Measurements from ENCODE around the gene CHCHD4.
A peak's percentile ranks its signal among the peaks of the same experiment; 100 is the strongest.
"Not testable (repeated sequence)": the region's sequence is repeated elsewhere in the genome, so short reads cannot be mapped to it uniquely, and the experiment has no call there.

CHCHD4 gene

DNA sequence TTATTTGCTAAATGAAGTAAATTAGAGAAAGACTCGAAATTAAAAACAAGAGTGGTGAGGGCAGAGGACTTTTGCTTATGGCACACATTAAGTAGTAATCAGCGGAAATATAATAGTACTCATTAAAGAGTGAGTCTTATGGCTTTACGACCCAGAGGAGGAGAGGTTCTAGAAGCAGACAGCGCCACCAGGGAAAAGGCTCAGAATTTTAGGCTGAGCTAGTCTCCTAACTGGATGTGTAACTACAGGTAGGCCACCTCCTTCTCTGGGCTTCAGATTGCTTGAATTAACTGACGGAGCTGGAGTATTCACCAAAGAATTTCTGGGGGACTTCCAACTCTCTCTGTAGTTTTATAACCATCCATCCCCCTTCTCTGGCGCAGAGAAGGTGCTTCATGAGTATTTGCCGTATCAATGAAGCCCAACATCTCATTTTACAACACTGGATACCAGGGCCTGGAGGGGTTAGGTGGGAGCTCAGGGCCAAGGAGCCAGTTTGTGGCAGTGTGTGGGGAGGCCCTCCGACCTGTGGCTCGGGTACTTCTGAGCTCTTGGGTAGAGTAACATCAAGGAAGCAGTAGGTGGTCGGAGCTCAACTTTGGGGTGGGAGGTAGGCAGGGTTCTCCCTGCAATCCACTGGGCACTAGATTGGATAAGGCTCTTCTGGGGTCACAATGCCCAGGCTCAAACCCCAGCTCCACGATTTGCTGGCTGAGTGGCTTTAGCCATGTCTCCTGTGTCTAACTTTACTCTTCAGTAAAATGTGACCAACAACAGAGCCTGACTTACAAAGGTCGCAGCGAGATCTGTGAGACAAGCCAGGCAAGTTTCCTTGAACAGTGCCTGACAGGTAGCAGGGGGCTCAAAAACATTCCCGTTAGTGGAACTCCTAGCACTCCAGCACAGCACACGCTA lies 1.1 kb downstream of the CHCHD4 start:
- DNase-seq (ENCODE audit: low read depth, low spot score) = no peak
- H3K27ac ChIP-seq = peak overlapping the region; percentile 95

DNA sequence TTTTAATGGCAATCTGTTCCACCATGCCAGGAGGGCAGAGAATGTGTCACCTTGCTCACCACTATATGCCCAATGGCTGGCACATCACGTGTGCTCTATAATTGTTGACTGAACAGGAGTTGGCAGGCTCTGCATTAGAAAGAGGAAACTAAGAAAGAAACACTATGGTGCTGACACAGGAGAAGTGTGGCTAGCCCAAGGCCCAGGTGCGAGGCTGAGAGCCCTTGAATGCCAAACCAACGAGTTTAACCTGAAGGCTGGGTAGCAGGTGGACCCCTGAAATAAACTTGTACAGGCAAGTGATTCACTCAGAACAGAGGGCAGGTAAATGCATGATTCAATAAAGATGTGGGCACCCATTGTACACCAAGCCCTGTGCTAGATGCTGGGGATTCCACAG lies 2.4 kb downstream of the CHCHD4 start:
- peak overlapping the region; percentile 95 for H3K27ac ChIP-seq
- no peak for DNase-seq (ENCODE audit: low read depth, low spot score)

DNA sequence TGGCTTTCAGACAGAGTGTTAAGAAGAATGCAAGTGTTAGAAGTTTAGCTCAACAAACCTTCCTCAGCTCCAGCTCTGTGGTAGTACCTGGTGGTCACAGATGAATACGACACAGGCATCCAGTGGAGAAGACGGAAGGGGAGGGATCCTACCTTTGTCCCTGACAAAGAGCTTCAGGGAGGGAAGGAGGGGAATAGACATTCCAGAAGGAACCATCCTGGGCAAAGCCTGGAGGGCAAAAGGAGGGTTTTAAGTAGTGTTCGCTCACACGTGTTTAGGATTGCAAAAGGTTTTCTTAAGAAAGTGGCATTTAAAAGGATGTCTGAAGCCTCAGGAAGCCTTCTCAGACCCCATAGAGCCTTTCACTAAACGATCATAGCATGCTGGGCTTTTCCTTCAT lies 2.8 kb downstream of the CHCHD4 start:
- DNase-seq (ENCODE audit: low read depth, low spot score) = no peak

DNA sequence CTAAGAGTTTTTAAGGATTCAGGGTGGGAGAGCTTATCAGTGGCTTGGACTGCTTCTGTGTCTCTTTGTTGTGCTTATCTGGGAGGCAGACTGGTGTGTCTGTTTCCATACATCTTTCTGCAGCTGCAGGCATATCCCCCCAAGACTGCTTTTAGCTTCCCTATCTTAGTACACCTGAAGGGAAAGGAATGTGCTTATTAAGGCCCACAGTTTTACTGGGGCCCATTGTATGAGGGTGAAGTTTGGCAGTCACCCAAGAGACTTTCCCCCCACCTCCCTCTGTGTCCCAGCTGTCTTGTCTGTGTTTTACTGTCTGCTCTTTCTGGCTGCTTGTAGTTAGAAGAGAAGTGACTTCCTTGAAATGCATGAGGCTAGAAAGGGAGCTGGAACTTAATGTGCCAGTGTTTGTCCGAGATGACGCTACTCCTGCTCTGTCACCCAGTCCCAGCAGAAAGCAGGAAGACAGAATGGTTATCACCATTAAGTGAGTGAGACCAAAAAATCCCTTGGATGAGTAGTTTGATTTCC lies 3.7 kb downstream of the CHCHD4 start:
- H3K27ac ChIP-seq; DNase-seq (ENCODE audit: low read depth, low spot score): not testable (repeated sequence)

More for the DNA sequence above, 2.8 kb downstream of the CHCHD4 start:
- no peak overlapping the region for H3K27ac ChIP-seq

DNA sequence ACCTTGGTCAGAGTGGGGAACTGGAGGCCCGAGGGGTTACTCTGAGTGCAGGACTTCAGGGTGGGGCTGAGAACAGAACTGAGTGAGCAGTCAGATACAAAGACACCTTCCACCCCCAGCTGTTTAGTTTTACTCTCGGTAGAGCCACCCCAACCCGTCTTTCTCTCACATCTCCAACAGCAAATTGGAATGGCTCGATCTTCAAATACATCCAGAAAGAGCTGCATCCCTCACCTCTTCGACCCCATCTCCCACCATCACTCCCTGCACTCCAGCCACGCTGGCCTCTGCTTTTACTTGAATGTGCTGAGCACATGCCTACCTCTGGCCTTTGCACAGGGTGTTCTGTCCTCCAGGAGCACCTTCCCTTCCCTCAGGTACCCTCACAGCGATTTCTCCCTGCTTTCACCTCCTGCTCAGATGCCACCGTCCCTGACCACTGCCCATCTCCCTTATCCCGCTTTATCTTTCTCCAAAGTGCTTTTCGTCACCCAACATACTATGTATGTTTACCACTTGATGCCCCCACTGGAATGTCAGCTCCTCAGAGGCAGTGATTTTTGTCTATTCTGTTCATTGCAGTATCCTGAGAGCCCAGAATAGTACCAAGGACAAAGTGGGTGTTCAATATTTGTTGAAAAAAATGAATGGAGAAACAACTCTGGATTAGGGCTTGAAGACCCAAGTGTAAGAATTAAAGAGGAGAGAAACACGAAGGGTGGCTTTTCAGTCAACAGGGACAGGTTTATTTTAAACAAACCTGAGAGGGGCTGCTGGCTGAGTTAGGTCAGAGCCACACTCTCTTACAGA lies 4.4 kb downstream of the CHCHD4 start:
- no peak for DNase-seq (ENCODE audit: low read depth, low spot score)

DNA sequence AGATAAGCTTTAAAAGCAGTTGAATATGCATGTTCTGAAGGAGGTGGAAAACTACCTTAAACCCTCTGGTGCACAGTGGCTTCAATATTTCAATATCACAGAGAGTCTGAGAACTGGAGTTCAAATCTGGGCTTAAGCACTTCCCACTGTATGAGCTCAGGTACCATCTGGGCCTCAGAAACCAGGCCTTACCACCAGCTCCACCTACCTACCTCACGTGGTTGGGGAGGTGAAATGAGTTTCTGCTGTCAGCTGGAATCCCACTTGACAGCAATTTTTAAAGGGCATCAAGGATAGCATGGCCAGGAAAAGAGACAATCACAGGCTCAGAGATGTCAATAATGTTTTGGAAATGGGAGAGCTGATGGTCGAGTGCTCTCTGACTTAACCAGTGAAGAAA lies 5.0 kb downstream of the CHCHD4 start:
- no peak for DNase-seq (ENCODE audit: low read depth, low spot score)

More for the DNA sequence above, 4.4 kb downstream of the CHCHD4 start:
- no peak overlapping the region for H3K27ac ChIP-seq

DNA sequence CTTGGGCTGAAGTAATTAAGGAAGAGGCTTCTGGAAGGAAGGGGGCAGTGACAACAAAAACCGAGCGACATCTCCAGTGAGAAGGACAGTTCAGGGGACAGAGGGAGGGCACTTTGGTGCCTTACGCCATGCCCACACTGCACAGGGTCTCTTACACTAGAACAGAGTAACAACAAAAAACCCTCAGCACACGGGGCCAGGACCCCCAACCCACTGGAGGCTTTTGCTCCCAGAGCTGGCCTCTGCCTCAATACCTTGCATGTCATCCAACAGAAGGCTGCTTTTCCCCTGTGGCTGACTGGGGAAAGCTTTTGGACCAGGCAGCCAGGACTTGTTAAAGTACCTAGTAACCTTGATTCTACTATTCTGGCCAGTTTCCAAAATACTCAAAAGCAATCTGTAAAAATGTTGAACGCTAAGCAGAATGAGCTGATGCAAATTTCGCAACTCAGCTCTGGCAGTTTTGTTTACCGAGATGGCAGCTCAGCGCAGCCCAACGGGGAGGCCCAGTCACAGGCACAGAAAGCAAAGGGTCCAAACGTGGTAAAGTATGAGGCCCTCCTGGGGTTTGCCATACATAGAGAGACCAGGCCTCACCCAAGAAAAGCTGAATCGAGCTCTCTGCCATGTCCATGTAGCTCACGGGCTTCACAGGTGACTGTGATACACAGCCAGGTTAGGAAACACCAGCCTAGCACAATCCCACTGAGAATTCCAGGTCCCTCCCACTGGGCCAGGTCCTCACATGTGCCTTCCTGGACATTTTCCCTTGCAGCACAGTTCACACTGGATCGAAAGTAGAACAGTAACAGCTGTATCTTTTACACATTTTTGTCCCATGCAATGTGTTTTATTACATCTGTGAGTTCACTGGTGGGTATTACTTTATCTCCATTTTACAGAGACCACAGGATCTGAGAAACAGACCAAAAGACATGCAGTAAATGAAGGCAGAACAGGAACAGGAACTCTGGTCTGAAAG lies 6.0 kb downstream of the CHCHD4 start:
- DNase-seq (ENCODE audit: low read depth, low spot score) = no peak
- H3K27ac ChIP-seq = peak overlapping the region; percentile 47

More for the DNA sequence above, 5.0 kb downstream of the CHCHD4 start:
- peak overlapping the region; percentile 47 for H3K27ac ChIP-seq

DNA sequence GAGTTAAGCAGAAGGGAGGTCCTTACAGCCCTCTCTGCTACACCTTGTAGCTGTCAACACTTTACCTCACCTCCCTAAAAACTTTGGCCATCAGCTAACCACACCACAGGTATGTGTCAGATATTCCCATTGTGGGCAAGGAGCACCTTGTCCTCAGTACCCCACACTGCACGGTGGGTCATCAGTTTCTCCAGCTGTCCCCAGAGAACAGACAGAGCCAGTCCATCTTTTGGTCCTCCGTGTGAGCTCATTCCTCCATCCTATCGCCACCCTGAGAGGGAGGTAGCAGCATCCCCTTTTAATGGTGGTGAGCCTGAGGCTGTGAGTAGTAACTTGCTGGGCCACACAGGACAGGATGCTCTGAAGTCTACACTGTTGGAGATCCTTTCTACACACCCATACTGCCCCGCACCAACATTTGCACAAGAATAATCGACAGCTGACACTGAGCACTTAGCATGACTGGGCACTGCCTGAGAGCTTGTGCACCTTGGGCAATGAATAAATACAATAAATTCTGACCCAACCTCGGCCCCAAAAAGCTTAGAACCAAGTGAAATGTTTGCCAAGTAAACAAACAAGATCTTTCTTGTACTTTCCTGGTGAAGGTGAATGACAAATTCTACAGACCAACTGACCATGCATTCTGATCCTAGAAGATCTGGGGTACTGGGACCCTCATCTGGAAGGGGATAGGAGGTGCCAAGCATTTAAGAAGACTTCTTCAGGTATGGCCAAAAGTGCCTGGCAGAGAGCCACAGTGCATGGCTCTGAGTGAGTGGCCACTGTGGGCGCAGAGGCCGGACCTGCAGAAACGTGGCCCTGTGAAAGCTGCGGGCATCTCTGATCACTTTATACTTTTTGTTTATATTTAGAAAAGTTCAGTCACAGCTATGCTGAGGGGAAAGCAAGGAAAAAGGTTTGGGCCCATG lies 6.9 kb downstream of the CHCHD4 start:
- DNase-seq (ENCODE audit: low read depth, low spot score) = no peak
- H3K27ac ChIP-seq = no peak overlapping the region

DNA sequence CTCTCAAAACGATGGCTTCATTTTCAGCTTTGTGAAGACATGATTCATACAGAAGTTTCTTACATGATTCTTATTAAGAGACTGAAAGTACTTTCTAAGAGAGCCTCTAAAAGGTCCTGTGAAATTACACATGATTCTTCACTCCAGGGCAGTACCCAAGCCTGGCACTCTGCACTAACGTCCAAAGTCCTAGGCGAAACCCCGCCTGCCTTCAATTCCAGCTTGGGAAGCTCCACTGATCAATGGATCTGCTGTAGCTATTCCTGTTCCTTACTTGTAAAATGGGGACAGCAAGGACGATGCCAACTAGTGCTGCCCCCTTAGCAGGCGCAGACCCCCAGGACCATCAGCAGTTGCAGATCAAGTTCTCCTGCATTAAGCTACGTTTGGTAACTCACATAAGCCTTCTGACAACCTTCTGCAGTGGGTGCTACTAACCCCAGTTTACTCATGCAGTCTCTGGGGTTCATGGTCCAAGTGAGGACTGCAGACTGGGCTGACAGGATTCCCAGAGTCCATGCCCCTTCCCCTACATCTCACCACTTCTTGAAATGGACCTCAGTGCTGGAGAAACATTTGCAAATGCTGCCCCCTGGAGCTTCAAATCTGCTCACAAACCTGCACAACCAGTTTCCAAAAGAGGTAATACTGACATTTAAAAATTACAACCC lies 10.6 kb downstream of the CHCHD4 start:
- DNase-seq (ENCODE audit: low read depth, low spot score) = no peak
- no peak overlapping the region for H3K27ac ChIP-seq

DNA sequence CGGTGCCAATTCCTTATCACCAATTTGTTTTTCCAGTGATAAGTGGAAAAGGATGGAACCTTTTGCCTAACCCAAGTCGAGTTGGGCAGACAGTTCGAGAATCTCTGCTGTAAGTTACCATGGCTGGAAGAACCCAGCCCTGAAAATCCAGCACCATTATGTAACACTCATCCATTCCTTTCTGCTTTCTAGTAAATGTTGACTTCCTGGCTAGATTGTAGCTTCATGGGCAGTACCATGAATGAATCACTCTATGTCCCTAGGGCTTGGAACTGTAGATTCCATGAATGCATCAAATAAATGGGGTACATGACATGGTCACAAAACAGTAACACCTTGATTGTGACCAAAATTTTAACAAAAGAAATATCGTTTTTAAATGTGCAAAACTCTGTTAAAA lies 14.0 kb downstream of the CHCHD4 start:
- DNase-seq (ENCODE audit: low read depth, low spot score) = no peak
- H3K27ac ChIP-seq = no peak overlapping the region

DNA sequence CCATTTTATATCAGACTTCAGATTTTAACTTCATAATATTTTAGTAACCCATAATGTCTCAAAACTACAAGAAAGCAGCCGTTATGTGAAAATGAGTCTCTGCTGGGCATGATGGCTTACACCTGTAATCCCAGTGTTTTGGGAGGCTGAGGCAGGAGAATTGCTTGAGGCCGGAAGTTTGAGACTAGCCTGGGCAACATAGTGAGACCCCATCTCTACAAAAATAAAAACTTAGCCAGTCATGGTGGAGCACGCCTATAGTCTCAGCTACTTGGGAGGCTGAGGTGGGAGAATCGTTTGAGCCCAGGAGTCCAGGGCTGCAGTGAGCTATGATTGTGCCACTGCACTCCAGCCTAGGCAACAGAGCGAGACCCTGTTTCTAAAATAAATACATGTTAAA lies 14.8 kb downstream of the CHCHD4 start:
- not testable (repeated sequence) for H3K27ac ChIP-seq; DNase-seq (ENCODE audit: low read depth, low spot score)

DNA sequence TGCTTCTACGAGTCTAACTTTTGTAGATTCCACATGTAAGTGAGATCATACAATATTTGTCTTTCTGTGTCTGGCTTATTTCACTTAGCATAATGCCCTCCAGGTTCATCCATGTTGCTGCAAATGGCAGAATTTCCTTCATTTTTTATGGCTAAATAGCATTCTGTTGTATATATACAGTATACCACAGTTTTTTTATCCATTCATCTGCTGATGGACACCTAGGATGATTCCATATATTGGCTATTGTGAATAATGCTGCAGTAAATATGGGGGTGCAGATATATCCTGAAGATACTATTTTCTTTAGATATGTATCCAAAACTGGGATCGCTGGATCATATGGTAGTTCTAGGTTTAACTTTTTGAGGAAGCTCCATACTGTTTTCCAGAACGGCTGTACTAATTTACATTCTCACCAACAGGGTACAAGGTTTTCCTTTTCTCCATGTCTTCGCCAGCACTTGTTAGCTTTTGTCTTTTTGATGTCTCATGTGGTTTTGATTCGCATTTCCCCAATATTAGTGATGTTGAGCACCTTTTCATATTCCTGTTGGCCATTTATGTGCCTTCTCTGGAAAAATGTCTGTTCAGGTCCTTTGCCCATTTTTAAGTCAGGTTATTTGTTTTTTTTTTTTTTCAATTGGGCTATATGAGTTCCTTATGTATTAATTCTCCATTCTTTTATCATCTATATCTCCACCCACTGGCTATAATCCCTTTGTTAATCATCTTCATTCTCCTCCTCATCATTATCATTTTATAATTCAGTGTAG lies 26.9 kb downstream of the CHCHD4 start:
- DNase-seq (ENCODE audit: low read depth, low spot score) = no peak
- no peak overlapping the region for H3K27ac ChIP-seq

DNA sequence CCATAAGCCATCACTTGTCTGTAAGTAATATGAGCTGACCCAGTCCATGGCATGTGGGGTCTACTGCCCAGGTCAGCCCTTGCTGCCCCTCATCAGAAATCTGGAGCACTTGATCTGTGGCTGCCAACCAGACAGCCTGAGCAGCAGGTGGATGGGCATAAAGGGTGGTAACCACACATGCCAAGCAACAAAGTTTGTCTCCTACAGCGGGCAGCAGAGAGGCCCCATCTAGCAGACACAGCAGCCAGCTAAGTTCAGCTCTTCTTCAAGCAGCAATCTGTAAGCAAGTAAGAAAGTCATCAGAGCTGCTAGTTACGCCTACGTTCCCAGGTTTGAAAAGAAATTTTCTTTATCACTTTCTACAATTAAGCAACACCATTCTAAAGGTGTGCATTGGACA lies 27.9 kb downstream of the CHCHD4 start:
- DNase-seq (ENCODE audit: low read depth, low spot score) = no peak
- no peak overlapping the region for H3K27ac ChIP-seq

DNA sequence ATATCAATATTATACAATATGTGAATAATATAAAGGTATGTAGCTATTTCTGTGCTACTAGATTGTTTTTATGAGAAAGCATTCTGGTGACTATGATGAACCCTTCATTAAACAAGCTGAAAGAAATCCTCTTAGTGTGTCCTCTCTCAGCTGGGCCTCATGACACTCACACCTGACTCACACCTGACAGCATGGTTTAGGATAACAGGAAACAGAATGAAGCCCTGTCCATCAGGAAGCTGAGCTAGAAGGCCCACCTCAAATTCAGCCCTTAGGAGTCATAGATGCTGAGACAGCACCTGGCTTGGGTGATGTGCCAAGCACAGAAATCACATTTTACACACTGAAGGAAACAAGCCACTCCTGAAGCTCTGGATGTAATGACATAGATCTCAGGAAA lies 30.8 kb downstream of the CHCHD4 start:
- peak; percentile 67 for DNase-seq (ENCODE audit: low read depth, low spot score)
- H3K27ac ChIP-seq = peak overlapping the region; percentile 79

DNA sequence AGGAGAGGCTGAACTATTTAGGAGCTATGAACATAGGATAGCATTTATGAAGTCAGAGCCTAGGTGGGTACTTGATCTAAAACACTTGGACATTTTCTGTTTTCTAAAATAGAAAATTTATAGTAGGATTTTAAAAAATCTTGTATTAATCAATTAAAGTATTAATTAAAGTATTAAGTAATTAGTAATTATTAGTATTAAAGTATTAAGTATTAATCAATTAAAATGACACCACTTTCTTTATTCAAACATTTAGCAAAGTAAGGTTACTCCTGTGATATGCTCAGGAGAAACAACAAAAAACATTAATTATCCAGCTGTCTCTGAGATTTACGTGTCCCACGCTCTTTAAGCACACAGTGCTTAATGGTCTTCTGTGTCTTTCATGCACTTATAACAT lies 32.2 kb downstream of the CHCHD4 start:
- no peak for DNase-seq (ENCODE audit: low read depth, low spot score)
- peak overlapping the region; percentile 79 for H3K27ac ChIP-seq

DNA sequence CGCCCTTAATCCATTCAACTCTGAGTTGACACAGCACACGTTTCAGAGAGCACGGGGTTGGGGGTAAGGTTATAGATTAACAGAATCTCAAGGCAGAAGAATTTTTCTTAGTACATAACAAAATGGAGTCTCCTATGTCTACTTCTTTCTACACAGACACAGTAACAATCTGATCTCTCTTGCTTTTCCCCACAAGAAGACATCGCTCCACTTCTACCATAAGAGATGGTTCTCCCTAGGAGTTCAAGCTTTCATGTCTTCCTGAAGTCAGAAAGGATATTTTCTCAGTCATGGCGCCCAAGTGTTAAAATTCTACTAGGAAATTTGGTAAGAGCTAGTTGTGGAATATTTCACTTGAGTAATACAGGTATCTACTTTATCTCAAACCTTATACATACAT lies 32.7 kb downstream of the CHCHD4 start:
- H3K27ac ChIP-seq = peak overlapping the region; percentile 79
- not testable (repeated sequence) for DNase-seq (ENCODE audit: low read depth, low spot score)

DNA sequence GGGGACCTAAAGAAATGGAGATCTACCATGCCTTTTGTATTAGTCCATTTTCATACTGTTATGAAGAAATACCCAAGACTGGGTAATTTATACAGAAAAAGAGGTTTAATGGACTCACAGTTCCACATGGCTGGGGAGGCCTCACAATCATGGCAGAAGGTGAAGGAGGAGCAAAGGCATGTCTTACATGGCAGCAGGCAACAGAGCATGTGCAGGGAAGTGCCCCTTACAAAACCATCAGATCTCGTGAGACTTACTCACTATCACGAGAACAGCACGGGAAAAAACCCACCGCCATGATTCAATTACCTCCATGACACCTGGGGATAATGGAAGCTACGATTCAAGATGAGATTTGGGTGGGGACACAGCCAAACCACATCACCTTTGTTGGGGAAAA lies 37.2 kb downstream of the CHCHD4 start:
- not testable (repeated sequence) for DNase-seq (ENCODE audit: low read depth, low spot score); H3K27ac ChIP-seq

All from epithelial cell of prostate (primary cell).